Measurements from ENCODE around the gene MRGPRG.

The MRGPRG gene

DNA sequence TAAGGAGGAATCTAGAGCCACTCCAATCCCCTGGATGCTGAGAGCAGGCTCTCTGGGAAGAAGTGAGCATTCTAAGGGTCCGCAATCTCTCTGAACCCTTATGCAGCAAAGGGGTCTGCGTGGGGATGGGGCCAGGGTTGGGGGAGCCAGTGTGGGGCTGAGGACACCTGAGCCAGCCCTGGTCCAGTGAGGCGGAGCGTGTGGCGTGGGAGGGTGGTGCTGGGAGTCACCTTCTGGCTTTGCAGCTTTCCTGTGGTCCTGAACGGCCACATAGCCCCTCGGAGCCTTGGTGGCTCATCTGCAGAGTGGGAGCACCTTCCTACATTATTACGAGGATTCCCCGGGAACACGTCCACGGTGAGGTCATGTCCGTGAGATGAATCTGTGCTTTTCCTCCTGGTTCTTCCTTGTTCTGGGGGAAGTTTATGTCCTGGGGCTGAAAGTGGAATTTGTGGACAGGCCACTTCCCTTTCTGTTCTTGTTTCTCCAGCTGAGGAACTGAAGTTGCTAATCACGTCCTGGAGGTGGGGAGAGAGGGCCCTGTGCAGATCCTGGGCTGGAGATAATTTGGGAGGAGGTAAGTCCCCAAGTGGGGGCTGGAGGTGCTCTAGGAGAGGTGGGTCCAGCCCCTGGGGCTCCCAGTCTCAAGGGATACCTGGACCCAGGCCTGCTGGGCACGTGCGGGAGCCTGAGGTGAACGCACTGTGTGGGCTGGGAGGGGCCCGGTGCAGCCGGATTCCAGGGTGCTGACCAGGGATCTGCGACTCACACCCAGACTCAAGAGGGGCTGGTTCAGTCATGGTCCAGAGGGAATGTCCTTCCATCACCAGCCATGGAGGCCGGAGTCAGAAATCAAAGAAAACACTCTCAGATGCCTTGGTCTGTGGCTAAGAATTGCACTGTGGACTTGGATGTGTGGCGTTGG is 7.5 kb upstream of the MRGPRG start:
- no peak for DNase-seq

DNA sequence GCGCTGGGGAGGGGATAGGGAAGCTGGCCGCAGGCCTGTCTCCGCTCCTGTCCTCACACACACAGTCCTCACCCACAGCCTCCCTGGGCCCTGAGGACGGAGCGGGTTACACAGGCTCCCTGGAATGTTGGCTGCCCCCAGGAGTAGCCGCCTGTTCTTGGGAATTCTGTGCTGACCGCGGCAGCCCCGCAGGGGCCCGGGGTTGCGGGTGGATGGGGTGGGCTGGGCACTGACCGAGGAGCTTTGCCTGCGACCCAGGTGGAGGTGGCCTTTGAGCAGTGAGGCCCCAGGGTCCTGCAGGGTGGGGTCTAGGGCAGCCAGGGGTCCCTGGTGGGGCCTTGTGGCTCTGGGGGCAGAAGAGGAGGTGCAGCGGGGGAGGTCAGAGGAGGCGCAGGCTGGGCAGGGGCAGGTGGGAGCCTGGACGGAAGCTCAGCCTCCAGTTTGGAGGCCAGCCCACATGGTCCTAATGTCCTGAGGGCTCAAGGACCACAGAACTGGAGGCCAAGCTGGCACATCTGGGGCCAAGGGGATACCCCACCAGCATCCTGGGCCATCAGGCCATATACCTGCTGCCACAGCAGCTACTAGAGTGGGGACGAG is 6.6 kb upstream of the MRGPRG start:
- no peak for DNase-seq

DNA sequence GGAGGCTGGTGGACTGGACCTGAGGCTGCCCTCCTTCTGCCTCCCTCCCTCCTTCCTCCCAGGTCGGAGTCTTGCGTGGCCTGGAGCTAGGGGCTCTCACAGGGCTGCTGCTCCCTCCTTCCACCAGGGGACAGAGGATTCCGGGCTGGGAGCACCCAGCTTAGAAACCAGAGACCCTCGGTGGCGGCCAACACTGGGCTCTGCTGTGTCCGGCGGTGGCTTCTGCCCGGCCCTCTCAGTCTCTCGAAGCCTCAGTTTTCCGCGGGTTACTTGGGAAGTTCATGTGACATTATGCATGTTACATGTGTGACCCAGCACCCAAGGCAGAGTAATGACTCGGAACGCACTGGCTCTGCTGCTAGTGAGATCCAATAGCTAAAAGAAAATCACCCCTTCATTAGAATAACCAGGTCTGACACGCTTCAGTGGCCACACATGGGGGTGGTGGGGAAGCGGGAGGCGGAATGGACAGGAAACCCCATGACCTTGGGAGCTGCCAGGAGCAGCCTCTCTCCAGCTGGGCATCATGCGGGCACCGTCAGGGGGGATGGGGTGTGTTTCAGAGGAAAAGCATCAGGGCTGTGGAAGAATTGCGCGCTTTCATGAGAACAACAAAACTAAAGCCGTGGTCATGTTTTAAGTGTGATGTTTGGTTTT is 5.9 kb upstream of the MRGPRG start:
- DNase-seq: no peak

DNA sequence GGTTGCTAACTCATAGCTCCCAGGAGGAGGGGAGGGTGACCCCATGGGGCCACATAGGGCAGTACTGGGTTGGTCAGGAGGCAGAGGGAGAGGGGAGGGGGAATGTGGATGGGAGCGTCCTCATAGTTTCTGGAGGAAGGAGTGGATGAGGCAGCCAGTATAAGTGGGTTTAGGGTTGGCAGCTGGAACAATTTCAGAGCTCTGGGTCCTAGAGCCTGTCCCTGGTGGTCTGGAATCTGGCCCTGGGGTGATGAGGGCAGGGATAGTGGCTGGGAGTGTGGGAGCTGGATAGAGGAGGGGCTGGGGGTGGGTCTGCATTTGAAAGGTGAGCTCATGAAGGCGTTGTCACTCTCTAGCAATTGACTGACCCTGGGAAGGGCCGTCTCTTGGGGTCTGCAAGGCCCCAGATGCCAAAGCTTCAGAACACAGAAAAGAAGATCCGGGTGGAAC is 5.3 kb upstream of the MRGPRG start:
- no peak for DNase-seq

DNA sequence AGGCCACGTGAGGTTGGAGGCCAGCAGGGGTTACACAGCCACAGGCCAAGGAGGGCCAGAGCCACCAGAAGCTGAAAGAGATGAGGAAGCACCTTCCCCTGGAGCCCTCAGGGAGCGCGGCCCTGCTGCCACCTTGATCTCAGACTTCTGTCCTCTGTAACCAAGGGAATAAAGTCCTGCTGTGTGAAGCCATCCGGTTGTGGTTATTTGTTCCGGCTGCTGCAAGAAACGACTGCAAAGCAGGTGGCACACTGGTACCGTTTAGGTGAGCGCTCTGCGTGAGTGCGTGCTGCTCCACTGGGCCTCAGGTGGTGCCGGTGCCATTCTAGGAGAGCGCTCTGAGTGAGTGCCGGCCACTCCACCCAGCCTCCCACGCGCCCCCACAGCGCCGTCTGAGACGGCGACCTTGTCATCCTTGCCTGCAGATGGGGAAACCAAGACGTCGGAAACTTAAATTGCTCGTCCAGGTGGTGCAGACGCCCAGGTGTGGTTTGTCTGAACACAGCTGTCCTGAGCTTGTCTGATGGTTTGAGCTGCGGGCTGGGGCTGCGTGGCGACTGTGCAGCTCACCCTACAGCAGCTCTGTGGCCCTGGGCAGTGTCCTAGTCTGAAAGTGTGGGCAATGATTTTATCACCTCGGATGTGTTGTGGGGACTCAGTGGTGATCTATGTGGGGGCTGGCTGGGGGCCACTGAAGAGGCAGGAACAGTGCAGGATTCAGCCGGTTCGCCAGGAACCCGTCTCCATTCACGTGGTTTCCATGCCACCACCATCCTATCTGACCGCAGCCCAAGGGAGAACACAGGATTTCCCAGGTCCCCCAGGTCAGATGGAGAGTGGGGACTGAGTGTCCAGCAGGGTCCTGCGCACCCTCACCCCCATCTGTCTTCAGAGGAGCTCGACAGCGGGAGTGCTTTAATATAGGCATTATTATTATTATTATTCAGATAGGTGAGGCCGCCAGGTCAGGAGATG is 4.6 kb upstream of the MRGPRG start:
- no peak for DNase-seq

DNA sequence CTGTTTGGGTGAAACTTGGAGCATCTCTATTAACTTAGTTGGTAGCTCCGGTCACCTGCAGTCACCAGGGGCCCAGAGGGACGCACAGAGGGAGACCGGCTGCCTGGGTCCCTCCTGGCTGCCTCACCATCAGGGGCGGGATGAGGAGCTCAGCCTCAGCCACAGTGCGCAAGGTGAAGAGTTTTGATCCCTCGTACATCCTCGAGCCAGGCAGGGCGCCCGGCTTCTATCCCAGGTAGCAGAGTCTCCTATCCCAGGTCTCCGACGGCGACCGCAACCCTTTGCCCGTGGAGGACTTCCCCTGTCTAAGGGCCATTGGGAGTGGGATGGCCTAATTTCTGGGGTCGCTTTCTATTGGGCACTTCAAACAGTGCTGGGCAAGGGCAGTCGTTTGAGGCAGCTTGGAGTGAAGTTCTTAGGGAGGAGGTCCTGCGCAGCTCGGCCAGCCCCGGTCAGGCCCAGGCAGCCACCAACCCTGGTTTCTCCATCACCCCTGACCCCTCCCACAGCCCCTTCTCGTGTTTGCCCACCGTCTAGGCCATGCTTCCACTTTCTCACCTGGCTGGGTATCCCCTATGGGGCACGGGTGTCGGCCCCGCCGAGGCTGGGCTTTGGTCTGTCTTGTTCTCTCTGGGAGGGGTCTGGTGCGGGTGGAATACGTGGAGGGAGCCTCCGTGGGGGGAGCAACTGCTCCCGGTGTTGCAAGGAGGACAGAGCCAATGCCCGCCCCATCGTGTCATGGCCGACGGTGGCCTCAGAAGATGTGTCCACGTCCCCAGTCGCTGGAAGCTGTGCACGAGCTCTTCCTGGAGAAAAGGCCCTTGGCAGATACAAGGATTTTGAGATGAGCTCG is 3.6 kb upstream of the MRGPRG start:
- no peak for DNase-seq

DNA sequence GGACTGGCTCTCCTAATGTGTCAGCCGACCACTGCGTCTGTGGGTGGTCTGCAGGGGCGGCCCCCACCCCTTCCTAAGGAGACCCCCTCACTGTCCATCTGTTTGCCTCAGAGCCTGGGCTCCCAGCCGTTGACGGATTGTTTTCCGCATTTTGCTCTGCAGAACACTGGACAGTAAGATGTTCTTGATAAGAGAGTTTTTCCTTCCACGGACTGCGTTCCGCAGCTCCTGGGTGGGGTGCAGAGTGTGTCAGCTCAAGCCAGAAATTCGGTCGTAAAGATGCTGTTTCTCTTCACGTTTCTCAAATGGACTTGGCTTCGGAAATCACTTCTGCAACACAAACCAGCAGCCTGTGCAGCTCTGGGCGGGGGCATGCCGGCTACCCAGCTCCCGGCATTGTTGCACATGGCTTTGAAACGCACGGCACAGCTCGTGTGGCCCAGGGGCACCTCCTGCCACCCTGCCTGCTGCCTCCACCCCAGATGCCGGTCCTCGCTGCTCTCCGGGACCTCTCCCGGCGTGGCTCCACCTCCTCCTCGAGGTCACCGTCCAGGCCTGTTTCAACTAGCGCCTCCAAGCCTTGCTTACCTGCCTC is 2.9 kb upstream of the MRGPRG start:
- no peak for DNase-seq

DNA sequence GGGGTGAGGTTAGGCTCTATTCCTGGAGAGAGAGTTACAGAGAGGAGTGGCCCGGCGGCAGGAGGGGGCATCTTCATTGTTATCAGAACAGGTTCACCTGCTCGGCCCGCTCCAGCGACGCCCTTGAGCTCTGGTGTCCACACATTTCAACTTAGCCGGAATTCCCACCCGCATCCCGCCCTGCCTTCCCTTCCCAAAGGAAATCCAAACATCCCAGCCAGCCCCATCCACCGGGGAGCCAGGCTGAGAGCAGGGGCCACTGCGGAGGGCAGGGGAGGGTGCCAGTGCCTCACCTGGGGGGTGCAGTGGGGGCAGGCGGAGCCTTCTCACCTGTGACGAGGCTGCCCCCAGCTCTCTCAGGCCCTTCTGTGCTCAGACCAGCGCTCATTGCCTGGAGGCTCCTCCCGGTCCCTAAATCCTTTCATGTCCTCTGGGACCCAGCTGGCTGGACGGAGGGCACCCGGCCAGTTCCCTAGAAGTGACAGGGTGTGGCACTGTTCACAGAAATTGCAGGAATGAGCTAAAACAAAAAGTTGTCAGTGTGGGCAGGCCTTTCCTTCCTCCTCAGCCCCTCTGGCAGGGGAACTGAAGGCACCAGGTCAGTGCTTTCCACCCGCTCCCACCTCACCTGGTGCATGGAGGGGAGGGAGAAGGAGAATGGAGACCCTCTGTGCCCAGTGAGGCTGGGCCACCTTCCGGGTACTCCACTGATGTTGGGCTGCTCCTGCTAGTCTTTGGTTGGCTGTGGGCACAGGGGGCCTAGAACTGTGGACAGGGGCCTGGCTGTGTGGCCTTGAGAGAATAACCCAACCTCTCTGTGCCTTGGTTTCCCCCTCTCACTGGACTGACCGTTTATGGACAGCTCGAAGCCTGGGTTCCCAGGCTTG is 2.2 kb upstream of the MRGPRG start:
- no peak for DNase-seq

DNA sequence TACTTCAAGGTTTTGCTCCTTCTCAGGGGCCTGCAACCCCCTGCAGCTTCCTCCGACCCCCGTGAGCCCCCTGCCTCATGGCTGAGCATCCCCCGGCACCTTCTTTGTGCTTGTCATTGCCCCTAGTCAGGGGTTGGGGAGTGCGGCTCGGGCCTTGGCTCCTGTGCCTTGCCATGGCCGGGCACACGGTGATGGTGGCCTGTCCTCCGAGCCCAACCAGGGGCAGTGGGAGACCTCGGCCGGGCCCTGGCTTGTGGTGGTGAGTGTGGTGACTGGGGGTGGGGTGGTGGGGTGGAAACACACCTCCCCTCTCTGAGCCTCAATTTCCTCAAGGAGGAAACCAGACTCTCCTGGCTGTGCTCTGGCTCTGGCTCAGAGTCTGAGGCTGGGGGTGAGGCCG is 1.5 kb upstream of the MRGPRG start:
- DNase-seq: no peak

DNA sequence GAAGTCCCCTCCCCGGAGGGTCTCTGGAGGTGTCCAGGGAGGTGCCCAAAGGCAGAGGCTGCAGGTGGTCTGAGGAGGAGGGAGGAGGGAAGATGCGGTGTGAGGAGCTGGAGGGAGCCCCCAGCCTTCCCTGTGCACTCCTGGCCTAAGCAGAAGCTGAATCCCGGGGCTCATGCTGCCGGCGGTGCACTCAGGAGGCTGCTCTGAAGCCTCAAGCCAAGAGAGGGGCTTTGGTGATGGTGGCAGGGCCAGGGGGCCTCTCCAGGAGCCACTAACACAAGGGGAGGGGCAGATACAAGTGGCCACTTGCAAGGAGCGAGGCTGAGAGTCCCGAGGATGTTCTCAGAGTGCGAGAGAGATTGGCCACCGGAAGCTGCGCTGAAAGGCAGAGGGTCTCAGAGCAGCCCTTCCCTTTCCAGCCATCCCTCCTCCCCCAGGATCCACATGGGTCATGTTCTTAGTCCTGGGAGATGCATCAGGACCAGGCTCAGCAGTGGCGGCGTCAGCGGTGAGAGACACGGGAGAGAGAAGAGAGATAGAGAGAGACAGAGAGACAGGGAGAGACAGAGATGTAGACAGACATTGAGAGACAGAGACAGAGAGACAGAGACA is 774 bp upstream of the MRGPRG start:
- DNase-seq: no peak

DNA sequence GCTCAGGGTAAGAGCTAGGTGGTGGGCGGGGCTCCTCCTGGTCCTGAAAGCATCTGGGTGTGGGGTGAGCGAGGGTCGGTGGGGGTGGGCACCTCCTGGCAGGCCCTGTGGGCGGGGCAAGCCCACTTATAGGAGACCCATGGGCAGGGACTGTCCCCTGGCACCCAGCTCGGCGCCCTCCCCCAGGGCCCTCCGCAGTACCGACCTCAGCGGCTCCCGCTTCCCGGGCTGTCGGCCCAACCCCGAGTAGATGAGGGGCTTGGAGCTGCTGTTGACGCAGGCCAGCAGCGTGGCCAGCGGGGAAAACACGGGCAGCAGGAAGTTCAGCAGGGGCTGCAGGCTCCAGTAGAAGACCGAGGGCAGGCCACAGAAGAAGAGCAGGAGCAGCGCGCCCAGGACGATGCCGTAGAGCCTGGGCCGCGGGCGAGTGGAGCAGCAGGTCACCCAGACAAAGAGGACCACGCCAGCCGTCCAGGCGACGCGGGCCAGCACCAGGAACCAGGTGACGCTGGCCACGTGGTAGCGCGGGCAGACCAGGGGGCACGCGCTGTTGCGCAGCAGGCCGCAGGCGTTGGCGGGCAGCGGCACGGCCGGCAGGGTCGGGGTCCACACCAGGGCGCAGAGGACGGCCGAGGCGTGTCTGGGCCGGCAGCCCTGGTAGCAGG is 663 bp downstream of the MRGPRG start:
- DNase-seq: no peak

DNA sequence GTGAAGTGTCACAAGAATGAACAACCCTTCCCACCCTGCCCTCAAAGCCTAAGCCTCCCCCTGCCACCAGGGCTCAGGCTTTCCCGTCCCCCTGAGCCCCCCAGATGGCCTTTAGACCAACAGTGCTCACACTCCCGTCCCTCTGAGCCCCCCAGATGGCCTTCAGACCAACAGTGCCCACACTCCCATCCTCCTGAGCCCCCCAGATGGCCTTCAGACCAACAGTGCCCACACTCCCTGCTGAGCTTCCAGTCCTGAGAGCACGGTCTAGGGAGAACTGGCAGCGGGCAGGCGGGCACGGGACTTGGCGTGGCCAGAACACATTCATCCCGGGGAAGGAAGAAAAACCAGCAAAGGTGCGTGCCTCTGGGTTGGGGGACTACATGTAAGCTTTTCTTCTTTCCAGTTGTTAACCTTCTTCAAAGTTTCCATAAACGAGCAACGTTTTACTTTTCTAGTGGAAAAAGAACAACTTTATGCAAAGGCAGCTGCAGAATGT is 2.5 kb downstream of the MRGPRG start:
- DNase-seq: no peak

DNA sequence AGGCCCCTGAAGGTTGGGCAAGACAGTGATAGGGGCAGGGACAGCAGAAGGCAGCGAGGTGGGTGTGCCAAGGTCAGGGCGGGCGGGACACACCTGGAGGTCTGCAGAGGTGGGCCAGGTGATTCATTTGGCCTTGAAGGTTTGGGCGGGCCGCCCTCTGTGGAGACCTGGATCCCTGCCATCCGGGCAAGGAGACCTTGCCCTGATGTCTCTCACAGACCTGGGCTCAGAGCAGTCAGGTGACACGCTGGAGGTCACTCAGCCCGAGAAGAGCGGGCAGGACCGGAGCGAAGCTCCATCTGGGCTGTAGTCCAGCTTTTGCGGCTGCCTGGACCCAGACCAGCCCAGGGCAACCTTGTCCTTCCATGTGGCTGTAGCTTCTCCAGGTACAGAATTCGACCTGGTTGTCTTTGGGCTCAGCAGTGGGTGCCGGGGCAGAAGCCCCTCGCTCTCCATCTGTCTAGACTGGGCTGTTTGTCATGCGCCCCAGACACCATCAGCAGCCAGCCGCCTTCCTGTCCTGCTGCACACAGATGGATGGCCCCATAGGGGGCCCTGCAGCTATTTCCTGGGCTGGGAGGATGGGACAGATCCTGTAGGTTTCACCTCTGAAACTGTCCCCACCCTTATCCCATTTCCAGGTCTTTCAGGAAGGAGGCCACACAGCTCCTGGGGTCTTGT is 3.1 kb downstream of the MRGPRG start:
- DNase-seq: no peak

DNA sequence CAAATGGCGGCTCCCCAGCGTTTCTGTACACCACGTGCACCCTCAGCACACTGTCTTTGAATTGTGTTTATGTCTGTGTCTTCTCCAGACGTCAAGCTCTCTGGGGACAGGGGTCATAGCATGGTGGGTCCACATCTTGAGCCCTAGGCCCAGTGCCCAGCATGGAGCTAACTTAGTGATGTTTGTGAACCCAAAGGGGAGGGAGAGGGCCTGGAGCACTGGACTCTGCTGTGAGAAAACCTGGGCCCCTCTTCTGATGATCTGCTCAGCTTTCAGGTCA is 4.3 kb downstream of the MRGPRG start:
- no peak for DNase-seq

DNA sequence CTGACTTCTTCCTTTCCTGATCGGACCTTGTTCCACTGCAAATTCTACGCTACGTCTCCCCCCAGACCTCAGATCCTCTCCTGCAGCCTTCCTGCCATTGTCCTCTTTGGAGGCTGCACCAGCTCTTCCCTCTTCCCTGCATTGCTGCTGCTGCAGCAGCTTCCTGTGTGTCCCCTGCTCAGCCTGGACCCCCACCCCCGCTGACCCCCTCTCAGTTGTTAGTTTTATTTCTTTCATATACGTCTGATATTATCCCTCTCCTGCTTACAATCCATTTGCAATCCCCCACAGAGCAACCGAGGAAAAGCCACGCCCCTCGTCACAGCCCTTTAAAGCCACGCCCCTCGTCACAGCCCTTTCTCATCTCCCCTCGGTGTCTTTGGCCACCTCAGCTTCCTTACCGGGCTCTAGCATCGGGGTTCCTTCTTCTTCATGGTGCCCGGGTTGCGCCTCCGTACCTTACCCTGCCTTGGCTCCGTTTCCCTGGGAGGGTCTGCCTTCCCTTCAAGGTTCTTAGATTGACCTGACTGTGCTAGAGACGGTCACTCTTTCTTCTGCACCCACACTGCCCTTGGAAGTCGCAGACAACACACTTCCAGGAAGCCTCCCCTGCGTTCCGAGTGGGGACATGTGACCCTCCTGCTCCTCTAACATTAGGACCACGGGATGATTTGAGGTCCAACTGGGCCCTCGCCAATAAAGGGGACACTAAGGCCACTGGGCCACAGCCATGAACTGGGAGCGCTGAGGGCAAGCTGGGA is 4.8 kb downstream of the MRGPRG start:
- no peak for DNase-seq

DNA sequence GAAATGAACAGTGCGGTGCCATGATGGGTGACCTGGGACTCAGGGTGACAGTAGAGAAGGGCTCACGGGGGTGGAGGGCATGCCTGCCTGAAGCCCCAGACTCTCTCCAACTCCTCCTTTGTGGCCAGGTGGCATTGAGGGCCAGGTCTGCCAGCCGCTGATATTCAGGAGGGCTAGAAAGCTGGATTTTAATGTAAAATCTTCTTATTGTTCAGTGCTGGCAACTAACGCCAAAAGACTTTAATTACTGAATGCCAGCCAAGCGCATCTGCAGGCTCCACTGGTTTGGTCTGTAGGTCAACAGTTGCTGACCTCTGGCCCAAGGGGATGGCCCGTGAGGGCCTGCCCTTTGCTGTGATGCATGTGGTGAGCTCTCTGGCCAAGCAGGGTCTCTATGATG is 10.3 kb downstream of the MRGPRG start:
- DNase-seq: no peak

DNA sequence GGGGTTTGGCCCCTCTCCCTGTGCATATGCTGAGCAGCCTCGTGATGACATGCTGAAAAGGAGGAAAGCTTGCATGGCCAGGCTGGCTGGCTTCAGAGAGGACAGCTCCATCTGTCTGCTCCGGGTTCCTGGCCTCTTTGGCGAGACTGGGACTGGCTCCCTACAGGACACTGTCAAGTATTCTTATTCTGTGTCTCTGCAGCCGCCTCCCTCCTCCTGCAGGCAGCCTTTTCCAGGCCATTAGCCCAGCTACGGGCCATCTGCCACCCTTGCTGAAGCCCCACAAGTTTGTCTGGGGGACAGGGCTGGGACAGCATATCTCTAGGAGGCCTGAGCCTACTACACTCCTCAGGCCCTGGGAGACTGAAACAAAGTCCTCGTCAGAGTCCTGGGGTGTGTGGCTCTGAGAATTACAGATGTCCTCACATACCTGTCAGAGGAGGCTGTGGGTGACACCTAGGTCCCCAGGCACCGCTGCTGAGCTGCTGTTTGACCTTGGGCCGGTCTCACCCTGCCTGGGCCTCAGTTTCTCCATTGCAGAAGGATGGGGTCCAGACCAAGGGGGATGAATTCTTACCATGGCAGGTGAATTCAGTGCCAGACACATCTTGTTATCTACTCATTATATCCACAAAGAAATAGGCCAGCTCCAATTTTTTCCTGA is 11.0 kb downstream of the MRGPRG start:
- no peak for DNase-seq

DNA sequence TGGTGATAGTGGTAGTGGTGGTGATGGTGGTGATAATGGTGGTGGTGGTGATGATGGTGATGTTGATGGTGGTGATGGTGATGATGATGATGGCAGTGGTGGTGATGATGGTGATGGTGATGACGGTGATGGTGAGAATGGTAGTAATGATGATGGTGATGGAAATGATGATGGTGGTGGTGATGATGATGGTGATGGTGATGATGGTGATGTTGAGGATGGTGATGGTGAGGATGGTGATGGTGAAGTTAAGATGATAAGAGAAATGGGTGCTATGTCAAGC is 11.8 kb downstream of the MRGPRG start:
- DNase-seq: no peak
